Activated T-cell treated with anti-CD3 and anti-CD28 coated beads, Interleukin-2, amount 50 U/mL, for 24 hours (primary cell): ENCODE data around the gene GRIN2D.

Source experiments
- DNase-seq: peaks from one replicate; pipeline ENCODE4 v3.0.0-alpha.2; 2020
- H3K27ac Mint-ChIP-seq: 2 replicates; pipeline ENCODE4 v1.8.0; 2020; ENCODE audit warnings: mild to moderate bottlenecking, mixed read lengths
- H3K27me3 Mint-ChIP-seq: 2 replicates; pipeline ENCODE4 v1.8.0; 2020; ENCODE audit warnings: mixed read lengths
- H3K36me3 Mint-ChIP-seq: 2 replicates; pipeline ENCODE4 v1.8.0; 2020; ENCODE audit warnings: low read depth, mixed read lengths
- H3K4me1 Mint-ChIP-seq: 2 replicates; pipeline ENCODE4 v1.8.0; 2020; ENCODE audit warnings: low read depth, mixed read lengths
- H3K4me3 Mint-ChIP-seq: 2 replicates; pipeline ENCODE4 v1.8.0; 2020; ENCODE audit warnings: mild to moderate bottlenecking, moderate library complexity, mixed read lengths
- H3K9me3 Mint-ChIP-seq: 2 replicates; pipeline ENCODE4 v1.8.0; 2020; ENCODE audit warnings: mixed read lengths

GRIN2D gene

GRCh38 chr19:48421548-48421947 is 28.1 kb downstream of the GRIN2D start:
- Mint-ChIP-seq H3K27me3 (peaks cover 8% of the 10 kb centered on the region), H3K4me1 (peaks cover 19% of the 10 kb centered on the region), H3K9me3 (no peaks in the 10 kb centered on the region), H3K27ac (no peak overlapping the region), H3K4me3 (no peak overlapping the region), H3K36me3 (no peaks in the 10 kb centered on the region)
- no peak for DNase-seq

GRCh38 chr19:48424694-48425219 is 31.3 kb downstream of the GRIN2D start:
- Mint-ChIP-seq H3K4me3 (no peak overlapping the region), H3K9me3 (no peaks in the 10 kb centered on the region), H3K36me3 (no peaks in the 10 kb centered on the region), H3K4me1 (peaks cover 5% of the 10 kb centered on the region), H3K27ac (no peak overlapping the region), H3K27me3 (no peaks in the 10 kb centered on the region)
- DNase-seq = no peak

- Mint-ChIP-seq H3K9me3 (no peaks in the 10 kb centered on the region), H3K4me3 (no peak overlapping the region), H3K4me1 (peaks cover 5% of the 10 kb centered on the region), H3K27me3 (no peaks in the 10 kb centered on the region), H3K36me3 (no peaks in the 10 kb centered on the region), H3K27ac (no peak overlapping the region)
- no peak for DNase-seq
Observed at GRCh38 chr19:48428670-48429069, 35.2 kb downstream of the GRIN2D start.

- no peak overlapping the region for H3K4me3 Mint-ChIP-seq
- H3K36me3 Mint-ChIP-seq = no peaks in the 10 kb centered on the region
- H3K27me3 Mint-ChIP-seq = peaks cover 23% of the 10 kb centered on the region
- no peak overlapping the region for H3K27ac Mint-ChIP-seq
- no peaks in the 10 kb centered on the region for H3K4me1 Mint-ChIP-seq
- H3K9me3 Mint-ChIP-seq = no peaks in the 10 kb centered on the region
- DNase-seq = no peak
Observed at GRCh38 chr19:48433337-48433736, 39.9 kb downstream of the GRIN2D start.

GRCh38 chr19:48436586-48436985 is 43.1 kb downstream of the GRIN2D start:
- H3K27ac Mint-ChIP-seq = no peak overlapping the region
- H3K27me3 Mint-ChIP-seq = peaks cover 30% of the 10 kb centered on the region
- no peaks in the 10 kb centered on the region for H3K4me1 Mint-ChIP-seq
- H3K9me3 Mint-ChIP-seq = no peaks in the 10 kb centered on the region
- DNase-seq = no peak
- H3K4me3 Mint-ChIP-seq = no peak overlapping the region
- no peaks in the 10 kb centered on the region for H3K36me3 Mint-ChIP-seq

- peaks cover 12% of the 10 kb centered on the region for H3K36me3 Mint-ChIP-seq
- no peak overlapping the region for H3K4me3 Mint-ChIP-seq
- DNase-seq = no peak
- H3K27ac Mint-ChIP-seq = no peak overlapping the region
- peaks cover 41% of the 10 kb centered on the region for H3K27me3 Mint-ChIP-seq
- H3K9me3 Mint-ChIP-seq = no peaks in the 10 kb centered on the region
- H3K4me1 Mint-ChIP-seq = peaks cover 16% of the 10 kb centered on the region
Observed at GRCh38 chr19:48441360-48442050, 48.0 kb downstream of the GRIN2D start.

GRCh38 chr19:48442116-48443035 is 48.9 kb downstream of the GRIN2D start:
- Mint-ChIP-seq H3K27me3 (peaks cover 34% of the 10 kb centered on the region), H3K27ac (no peak overlapping the region), H3K36me3 (peaks cover 19% of the 10 kb centered on the region), H3K4me1 (peaks cover 20% of the 10 kb centered on the region), H3K9me3 (no peaks in the 10 kb centered on the region), H3K4me3 (peak overlapping the region; percentile 16)
- DNase-seq = no peak

- Mint-ChIP-seq H3K4me3 (no peak overlapping the region), H3K36me3 (peaks cover 28% of the 10 kb centered on the region), H3K4me1 (peaks cover 29% of the 10 kb centered on the region), H3K27me3 (peaks cover 27% of the 10 kb centered on the region), H3K27ac (no peak overlapping the region), H3K9me3 (no peaks in the 10 kb centered on the region)
- DNase-seq = no peak
Observed at GRCh38 chr19:48443256-48443655, 49.8 kb downstream of the GRIN2D start.
